ENCODE results near the gene DNAJB13. TPM values are rescaled to one million over a fixed set of nuclear protein-coding genes. Genes with fewer than 3 reads are reported as not detected.

The DNAJB13 gene
- total and polyA plus RNA-seq, 2 of the 13 experiments (the other 11 are each of a cell fraction or from before 2014, with no cell fraction given): 2.3 TPM; not detected in 1

DNA sequence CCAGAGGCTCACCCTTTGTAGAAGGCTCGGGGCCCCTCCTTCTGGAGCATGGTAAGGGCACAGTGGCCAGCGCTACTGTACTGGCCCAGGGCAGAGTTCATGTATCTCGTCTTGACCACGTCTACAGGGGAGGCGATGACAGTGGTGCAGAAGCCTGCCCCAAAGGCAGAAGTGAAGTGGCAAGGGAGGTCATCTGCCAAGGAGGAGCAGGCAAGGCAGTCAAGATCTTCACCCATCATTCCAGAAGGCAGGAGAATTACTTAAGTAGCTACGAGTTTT lies 24.6 kb downstream of the DNAJB13 start (continued):
- TF ChIP-seq, protein P1, sequence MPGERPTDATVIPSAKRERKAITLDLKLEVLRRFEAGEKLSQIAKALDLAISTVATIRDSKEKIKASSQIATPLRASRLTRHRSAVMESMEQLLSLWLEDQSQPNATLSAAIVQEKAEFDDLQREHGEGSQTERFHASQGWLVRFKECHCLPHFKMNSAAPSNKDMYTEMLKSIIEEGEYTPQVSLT (CRISPR knock-in tag; IDR thresholded peaks at IDR 0.05; ENCODE audit: borderline replicate concordance, low read depth): no peak
- TF ChIP-seq ZNF780A (CRISPR knock-in tag; IDR thresholded peaks at IDR 0.05) (no peak), FOXA3 (CRISPR knock-in tag; IDR thresholded peaks at IDR 0.05) (no peak), BRCA1 (CRISPR knock-in tag; IDR thresholded peaks at IDR 0.05) (no peak), ZNF460 (CRISPR knock-in tag; IDR thresholded peaks at IDR 0.05; ENCODE audit: borderline replicate concordance) (no peak), ZNF777 (CRISPR knock-in tag; IDR thresholded peaks at IDR 0.05) (no peak), XRCC5 (optimal IDR thresholded peaks at IDR 0.05; ENCODE audit: low read length) (no peak), HCFC1 (IDR thresholded peaks at IDR 0.05; ENCODE audit: low read depth, low read length) (no peak), SMAD1 (CRISPR knock-in tag; IDR thresholded peaks at IDR 0.05; ENCODE audit: borderline replicate concordance, low read depth) (no peak), MLLT10 (CRISPR knock-in tag; IDR thresholded peaks at IDR 0.05) (no peak)
- TF ChIP-seq, protein P2, sequence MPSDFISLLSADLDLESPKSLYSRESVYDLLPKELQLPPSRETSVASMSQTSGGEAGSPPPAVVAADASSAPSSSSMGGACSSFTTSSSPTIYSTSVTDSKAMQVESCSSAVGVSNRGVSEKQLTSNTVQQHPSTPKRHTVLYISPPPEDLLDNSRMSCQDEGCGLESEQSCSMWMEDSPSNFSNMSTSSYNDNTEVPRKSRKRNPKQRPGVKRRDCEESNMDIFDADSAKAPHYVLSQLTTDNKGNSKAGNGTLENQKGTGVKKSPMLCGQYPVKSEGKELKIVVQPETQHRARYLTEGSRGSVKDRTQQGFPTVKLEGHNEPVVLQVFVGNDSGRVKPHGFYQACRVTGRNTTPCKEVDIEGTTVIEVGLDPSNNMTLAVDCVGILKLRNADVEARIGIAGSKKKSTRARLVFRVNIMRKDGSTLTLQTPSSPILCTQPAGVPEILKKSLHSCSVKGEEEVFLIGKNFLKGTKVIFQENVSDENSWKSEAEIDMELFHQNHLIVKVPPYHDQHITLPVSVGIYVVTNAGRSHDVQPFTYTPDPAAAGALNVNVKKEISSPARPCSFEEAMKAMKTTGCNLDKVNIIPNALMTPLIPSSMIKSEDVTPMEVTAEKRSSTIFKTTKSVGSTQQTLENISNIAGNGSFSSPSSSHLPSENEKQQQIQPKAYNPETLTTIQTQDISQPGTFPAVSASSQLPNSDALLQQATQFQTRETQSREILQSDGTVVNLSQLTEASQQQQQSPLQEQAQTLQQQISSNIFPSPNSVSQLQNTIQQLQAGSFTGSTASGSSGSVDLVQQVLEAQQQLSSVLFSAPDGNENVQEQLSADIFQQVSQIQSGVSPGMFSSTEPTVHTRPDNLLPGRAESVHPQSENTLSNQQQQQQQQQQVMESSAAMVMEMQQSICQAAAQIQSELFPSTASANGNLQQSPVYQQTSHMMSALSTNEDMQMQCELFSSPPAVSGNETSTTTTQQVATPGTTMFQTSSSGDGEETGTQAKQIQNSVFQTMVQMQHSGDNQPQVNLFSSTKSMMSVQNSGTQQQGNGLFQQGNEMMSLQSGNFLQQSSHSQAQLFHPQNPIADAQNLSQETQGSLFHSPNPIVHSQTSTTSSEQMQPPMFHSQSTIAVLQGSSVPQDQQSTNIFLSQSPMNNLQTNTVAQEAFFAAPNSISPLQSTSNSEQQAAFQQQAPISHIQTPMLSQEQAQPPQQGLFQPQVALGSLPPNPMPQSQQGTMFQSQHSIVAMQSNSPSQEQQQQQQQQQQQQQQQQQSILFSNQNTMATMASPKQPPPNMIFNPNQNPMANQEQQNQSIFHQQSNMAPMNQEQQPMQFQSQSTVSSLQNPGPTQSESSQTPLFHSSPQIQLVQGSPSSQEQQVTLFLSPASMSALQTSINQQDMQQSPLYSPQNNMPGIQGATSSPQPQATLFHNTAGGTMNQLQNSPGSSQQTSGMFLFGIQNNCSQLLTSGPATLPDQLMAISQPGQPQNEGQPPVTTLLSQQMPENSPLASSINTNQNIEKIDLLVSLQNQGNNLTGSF (CRISPR knock-in tag; IDR thresholded peaks at IDR 0.05): no peak

All from HepG2 (cell line).